ENCODE data around the gene ANXA2.

GRCh38 chr15:60346653-60347052 lies 51.1 kb downstream of the ANXA2 start:
- TF ChIP-seq POLR2A (IDR thresholded peaks at IDR 0.05; ENCODE audit: low read length) (no peak), GATA1 (IDR thresholded peaks at IDR 0.05; ENCODE audit: low read depth, low read length) (no peak)
